Naive thymus-derived CD4-positive, alpha-beta T cell (primary cell): ENCODE results near the gene DMAP1. TPM values are rescaled to one million over a fixed set of nuclear protein-coding genes. Genes with fewer than 3 reads are reported as not detected.

ENCODE experiments used
- ATAC-seq: fragments of 150-1000 bp; cut with Tn5 transposase; 2 replicates; pipeline ENCODE4 v1.10.0; 2021; ENCODE audit warnings: mild to moderate bottlenecking, moderate library complexity
- CTCF ChIA-PET: fragments of 350-600 bp; sonication (Branson Sonifier 250); formaldehyde crosslinking; loops from one replicate; lab custom pipeline; 2021; ENCODE audit warnings: antibody characterized with exemption; lab: Charles Lee
- POLR2A ChIA-PET: fragments of 350-600 bp; sonication (Branson Sonifier 250); formaldehyde crosslinking; loops from one replicate; lab custom pipeline; 2021; ENCODE audit warnings: antibody characterized with exemption, inconsistent platforms; lab: Charles Lee
- DNase-seq, 9 donors: peaks; one replicate each; pipeline versions ENCODE4 v3.0.0 to v3.0.0-alpha.2; 2020 to 2022; ENCODE audit warnings: mixed read lengths in 1 of 9
- H3K27ac ChIP-seq: one replicate; pipeline ENCODE4 v1.7.0; 2013; ENCODE audit warnings: mild to moderate bottlenecking, low read depth, low read length, moderate library complexity
- H3K27me3 ChIP-seq, 2 donors: one replicate each; pipeline ENCODE4 v1.7.0; 2013; ENCODE audit warnings: low read length in 2 of 2, mild to moderate bottlenecking in 2 of 2, moderate library complexity in 2 of 2; ENCODE audit not compliant: control insufficient read depth in 2 of 2, insufficient read depth in 2 of 2
- H3K36me3 ChIP-seq, 3 experiments: 1 replicate in 2 of 3; 2 replicates in 1 of 3; pipeline ENCODE4 v1.7.0; 2013; ENCODE audit warnings: low read length in 3 of 3, mild to moderate bottlenecking in 3 of 3, moderate library complexity in 1 of 3; ENCODE audit not compliant: insufficient read depth in 3 of 3, control insufficient read depth in 2 of 3
- H3K4me1 ChIP-seq, 2 donors: one replicate each; pipeline ENCODE4 v1.7.0; 2013; ENCODE audit warnings: low read length in 2 of 2, mild to moderate bottlenecking in 2 of 2, moderate library complexity in 1 of 2; ENCODE audit not compliant: control insufficient read depth in 2 of 2, insufficient read depth in 2 of 2
- H3K4me3 ChIP-seq: 2 replicates; pipeline ENCODE4 v1.7.0; 2013; ENCODE audit warnings: mild to moderate bottlenecking, low read length
- H3K9me3 ChIP-seq, 3 experiments: 1 replicate in 2 of 3; 2 replicates in 1 of 3; pipeline ENCODE4 v1.7.0; 2013; ENCODE audit warnings: low read length in 3 of 3; ENCODE audit not compliant: control insufficient read depth in 2 of 3
- H3K27ac Mint-ChIP-seq, 9 donors: one replicate each; pipeline ENCODE4 v1.8.0; 2020 to 2022; ENCODE audit warnings: mixed read lengths in 9 of 9, mild to moderate bottlenecking in 8 of 9, moderate library complexity in 5 of 9, inconsistent platforms in 2 of 9
- H3K27me3 Mint-ChIP-seq, 5 donors: one replicate each; pipeline ENCODE4 v1.8.0; 2021 to 2022; ENCODE audit warnings: mixed read lengths in 5 of 5, mild to moderate bottlenecking in 1 of 5
- H3K36me3 Mint-ChIP-seq, 5 donors: one replicate each; pipeline ENCODE4 v1.8.0; 2020 to 2022; ENCODE audit warnings: mixed read lengths in 5 of 5, mild to moderate bottlenecking in 3 of 5, inconsistent platforms in 1 of 5
- H3K4me1 Mint-ChIP-seq, 7 donors: one replicate each; pipeline ENCODE4 v1.8.0; 2020 to 2022; ENCODE audit warnings: mixed read lengths in 7 of 7, mild to moderate bottlenecking in 3 of 7, inconsistent platforms in 1 of 7
- H3K4me3 Mint-ChIP-seq, 10 donors: one replicate each; pipeline ENCODE4 v1.8.0; 2020 to 2022; ENCODE audit warnings: mild to moderate bottlenecking in 10 of 10, mixed read lengths in 10 of 10, moderate library complexity in 6 of 10, inconsistent platforms in 2 of 10
- H3K9me3 Mint-ChIP-seq, 11 donors: one replicate each; pipeline ENCODE4 v1.8.0; 2020 to 2022; ENCODE audit warnings: mixed read lengths in 11 of 11, mild to moderate bottlenecking in 4 of 11, inconsistent platforms in 1 of 11, moderate library complexity in 1 of 11
- intact Hi-C, 2 donors: fragments of 100-400 bp; cut with micrococcal nuclease; formaldehyde crosslinking; loops; one replicate each; pipeline ENCODE4 v1.15.1; 2023
- polyA plus RNA-seq, 2 donors: library from polyadenylated mRNA; unstranded; fragments of 300-500 nt; fragmentation: Illumina TruSeq; gene quantifications; one replicate each; pipeline ENCODE4 v1.2.3, GENCODE V29; 2021
- total RNA-seq, 6 experiments: library from RNA in 5 of 6; stranded (reverse) in 5 of 6; gene quantifications; 1 replicate in 5 of 6; 2 replicates in 1 of 6; pipeline ENCODE4 v1.2.3 and lab custom pipeline; 2021 to 2026

DMAP1 gene
- total and polyA plus RNA-seq, 7 experiments from 2014 or later = 42.3 to 96.2 (median 60.0) TPM

- ChIA-PET CTCF (no interaction called here), POLR2A (no interaction called here)
- Mint-ChIP-seq H3K4me1 (peaks cover 4 to 21% (median 16%) of the 10 kb centered on the region in 7 donors), H3K27me3 (peaks cover 0 to 4% (median 2%) of the 10 kb centered on the region in 5 donors), H3K27ac (no peak overlapping the region), H3K4me3 (no peak overlapping the region), H3K9me3 (no peaks in the 10 kb centered on the region), H3K36me3 (no peaks in the 10 kb centered on the region)
- Histone ChIP-seq H3K27me3 (no peaks in the 10 kb centered on the region), H3K4me1 (peaks cover 7 to 9% of the 10 kb centered on the region in 2 donors), H3K4me3 (no peak overlapping the region), H3K9me3 (no peaks in the 10 kb centered on the region), H3K27ac (no peak overlapping the region), H3K36me3 (peaks cover 0 to under 1% (median 0%) of the 10 kb centered on the region in 3 experiments)
- ATAC-seq = no peak
- intact Hi-C loops = no loop called here
- DNase-seq = no peak
These were observed 5.0 kb upstream of the DMAP1 start for GRCh38 chr1:44208226-44208625.

- ChIA-PET POLR2A (no interaction called here), CTCF (no interaction called here)
- no peak for ATAC-seq
- DNase-seq = no peak
- intact Hi-C loops = loop anchor here (5.0 to 10.0 kb wide), 3 partner anchors 424 to 1477 kb away; partner anchors contain the start of genes GPBP1L1 (in 2 of the 2), TMEM69 (in 2 of the 2) and ELOVL1 (in 1 of the 2)
- Mint-ChIP-seq H3K27ac (no peak overlapping the region), H3K9me3 (no peaks in the 10 kb centered on the region), H3K4me3 (no peak overlapping the region), H3K27me3 (peaks cover 0 to 4% (median 0%) of the 10 kb centered on the region in 5 donors), H3K4me1 (peaks cover 10 to 42% (median 36%) of the 10 kb centered on the region in 7 donors), H3K36me3 (peaks cover 0 to 6% (median 5%) of the 10 kb centered on the region in 5 donors)
- Histone ChIP-seq H3K4me3 (no peak overlapping the region), H3K4me1 (peaks cover 9 to 17% of the 10 kb centered on the region in 2 donors), H3K9me3 (no peaks in the 10 kb centered on the region), H3K36me3 (peaks cover 0 to 15% (median 0%) of the 10 kb centered on the region in 3 experiments), H3K27ac (no peak overlapping the region), H3K27me3 (no peaks in the 10 kb centered on the region)
These were observed 2.7 kb upstream of the DMAP1 start for GRCh38 chr1:44210595-44210994.

GRCh38 chr1:44212355-44213221, 683 bp upstream of the DMAP1 start:
- H3K9me3 ChIP-seq = no peaks in the 10 kb centered on the region
- Mint-ChIP-seq H3K4me1 (peaks cover 18 to 60% (median 48%) of the 10 kb centered on the region in 7 donors), H3K27ac (peak overlapping the region; percentile 86 to 97 (median 95)), H3K9me3 (peaks cover 0 to 2% (median 0%) of the 10 kb centered on the region in 11 donors), H3K36me3 (peaks cover 0 to 13% (median 7%) of the 10 kb centered on the region in 5 donors), H3K27me3 (peaks cover 0 to 4% (median 0%) of the 10 kb centered on the region in 5 donors), H3K4me3 (peak overlapping the region; percentile 85 to 97 (median 94))
- no peaks in the 10 kb centered on the region for H3K27me3 ChIP-seq
- H3K36me3 ChIP-seq = peaks cover 0 to 23% (median 0%) of the 10 kb centered on the region in 3 experiments
- peak in 5 of 9 donors; percentile 11 to 37 (median 16) for DNase-seq
- H3K27ac ChIP-seq = peak overlapping the region; percentile 78
- ChIA-PET POLR2A (interaction anchor here (0.8 to 1.4 kb wide), 6 partner anchors 10 to 1474 kb away, joined by 4 to 6 read pairs (median 4); partner anchors contain the start of genes ARMH1, GPBP1L1, KDM4A and PRDX1), CTCF (interaction anchor here (0.6 to 1.6 kb wide), 4 partner anchors 8 to 359 kb away, joined by 3 to 4 read pairs (median 3); no protein-coding TSS in a partner anchor)
- peaks cover 9 to 17% of the 10 kb centered on the region in 2 donors for H3K4me1 ChIP-seq
- peak; percentile 50 for ATAC-seq
- H3K4me3 ChIP-seq = peak overlapping the region; percentile 93
- intact Hi-C loops = loop anchor here (1.0 to 10.0 kb wide), 6 partner anchors 142 to 1475 kb away; partner anchors contain the start of genes ERI3 (in 2 of the 2), GPBP1L1 (in 2 of the 2), TMEM69 (in 2 of the 2) and ARMH1 (in 1 of the 2)

- Mint-ChIP-seq H3K9me3 (peaks cover 0 to 2% (median 0%) of the 10 kb centered on the region in 11 donors), H3K36me3 (peaks cover 3 to 18% (median 16%) of the 10 kb centered on the region in 5 donors), H3K27me3 (no peaks in the 10 kb centered on the region), H3K4me1 (peaks cover 12 to 51% (median 41%) of the 10 kb centered on the region in 7 donors), H3K27ac (peak overlapping the region in 7 of 9 donors; percentile 3 to 65 (median 32)), H3K4me3 (peak overlapping the region in 2 of 10 donors; percentile 1 to 29)
- no peak overlapping the region for H3K27ac ChIP-seq
- H3K27me3 ChIP-seq = no peaks in the 10 kb centered on the region
- H3K9me3 ChIP-seq = no peaks in the 10 kb centered on the region
- CTCF ChIA-PET = interaction anchor here (0.6 to 2.3 kb wide), 11 partner anchors 9 to 503 kb away, joined by 3 to 12 read pairs (median 3); no protein-coding TSS in a partner anchor
- H3K4me3 ChIP-seq = no peak overlapping the region
- peaks cover 0 to 65% (median 7%) of the 10 kb centered on the region in 3 experiments for H3K36me3 ChIP-seq
- POLR2A ChIA-PET = interaction anchor here (0.9 kb wide), 1 partner anchor 9 kb away, joined by 3 read pairs; no protein-coding TSS in a partner anchor
- peak; percentile 64 for ATAC-seq
- intact Hi-C loops = loop anchor here (1.0 to 10.0 kb wide), 6 partner anchors 21 to 435 kb away; no protein-coding TSS in a partner anchor
- peak; percentile 35 to 74 (median 59) for DNase-seq
- peaks cover 2 to 11% of the 10 kb centered on the region in 2 donors for H3K4me1 ChIP-seq
These were observed 4.6 kb downstream of the DMAP1 start for GRCh38 chr1:44217809-44218410.

GRCh38 chr1:44218503-44219300, 5.4 kb downstream of the DMAP1 start:
- CTCF ChIA-PET = interaction anchor here (0.6 to 1.8 kb wide), 6 partner anchors 17 to 502 kb away, joined by 3 to 11 read pairs (median 3); no protein-coding TSS in a partner anchor
- Histone ChIP-seq H3K4me3 (no peak overlapping the region), H3K36me3 (peaks cover 0 to 60% (median 7%) of the 10 kb centered on the region in 3 experiments), H3K27me3 (no peaks in the 10 kb centered on the region), H3K9me3 (no peaks in the 10 kb centered on the region), H3K4me1 (peaks cover 0 to 15% of the 10 kb centered on the region in 2 donors), H3K27ac (no peak overlapping the region)
- Mint-ChIP-seq H3K4me3 (no peak overlapping the region), H3K9me3 (peaks cover 0 to 2% (median 0%) of the 10 kb centered on the region in 11 donors), H3K36me3 (peaks cover 3 to 18% (median 16%) of the 10 kb centered on the region in 5 donors), H3K27ac (peak overlapping the region in 3 of 9 donors; percentile 32 to 56 (median 49)), H3K4me1 (peaks cover 14 to 53% (median 44%) of the 10 kb centered on the region in 7 donors), H3K27me3 (no peaks in the 10 kb centered on the region)
- DNase-seq (no peak), ATAC-seq (no peak)
- POLR2A ChIA-PET = interaction anchor here (0.6 to 0.9 kb wide), 2 partner anchors 8 kb away, joined by 3 read pairs; no protein-coding TSS in a partner anchor
- intact Hi-C loops = loop anchor here in 1 of 2 donors (5.0 to 10.0 kb wide), 2 partner anchors 416 to 434 kb away; no protein-coding TSS in a partner anchor
